Activated T-helper 17 cell treated with anti-CD3 and anti-CD28 coated beads, Interleukin-2, amount 50 U/mL, for 72 hours (primary cell): ENCODE results near the gene PDE8A. TPM values are rescaled to one million over a fixed set of nuclear protein-coding genes. Genes with fewer than 3 reads are reported as not detected.

Source experiments
- ATAC-seq: fragments of 150-1000 bp; cut with Tn5 transposase; replicated peaks from 2 replicates; pipeline ENCODE4 v1.10.0; 2021; ENCODE audit warnings: mild to moderate bottlenecking, moderate library complexity
- H3K27ac Mint-ChIP-seq: one replicate; pipeline ENCODE4 v1.8.0; 2022; ENCODE audit warnings: mixed read lengths
- H3K27me3 Mint-ChIP-seq: one replicate; pipeline ENCODE4 v1.8.0; 2022; ENCODE audit warnings: mixed read lengths
- H3K36me3 Mint-ChIP-seq: one replicate; pipeline ENCODE4 v1.8.0; 2022; ENCODE audit warnings: low read depth, mild to moderate bottlenecking, mixed read lengths
- H3K4me1 Mint-ChIP-seq: one replicate; pipeline ENCODE4 v1.8.0; 2022; ENCODE audit warnings: mixed read lengths
- H3K4me3 Mint-ChIP-seq: one replicate; pipeline ENCODE4 v1.8.0; 2022; ENCODE audit warnings: mild to moderate bottlenecking, mixed read lengths
- H3K9me3 Mint-ChIP-seq: one replicate; pipeline ENCODE4 v1.8.0; 2022; ENCODE audit warnings: mixed read lengths
- total RNA-seq, 2 donors: library from RNA; stranded (reverse); gene quantifications; one replicate each; pipeline ENCODE4 v1.2.3, GENCODE V29; 2022

Gene PDE8A
- total RNA-seq, 2 donors from 2014 or later: 23.7 to 34.2 TPM

- no peaks in the 10 kb centered on the region for H3K36me3 Mint-ChIP-seq
- H3K4me1 Mint-ChIP-seq: peaks cover 45% of the 10 kb centered on the region
- H3K4me3 Mint-ChIP-seq: no peak overlapping the region
Observed at GRCh38 chr15:85033148-85033547, 51.5 kb downstream of the PDE8A start.

GRCh38 chr15:85034276-85034675 is 52.6 kb downstream of the PDE8A start:
- H3K9me3 Mint-ChIP-seq: no peaks in the 10 kb centered on the region
- no peaks in the 10 kb centered on the region for H3K36me3 Mint-ChIP-seq
- H3K4me1 Mint-ChIP-seq: peaks cover 42% of the 10 kb centered on the region
- ATAC-seq: no peak
- no peaks in the 10 kb centered on the region for H3K27me3 Mint-ChIP-seq
- no peak overlapping the region for H3K4me3 Mint-ChIP-seq
- no peak overlapping the region for H3K27ac Mint-ChIP-seq

More at GRCh38 chr15:85033148-85033547, 51.5 kb downstream of the PDE8A start:
- H3K27me3 Mint-ChIP-seq: no peaks in the 10 kb centered on the region
- no peak for ATAC-seq
- H3K27ac Mint-ChIP-seq: no peak overlapping the region
- H3K9me3 Mint-ChIP-seq: no peaks in the 10 kb centered on the region

- Mint-ChIP-seq H3K36me3 (no peaks in the 10 kb centered on the region), H3K27me3 (no peaks in the 10 kb centered on the region), H3K4me3 (no peak overlapping the region), H3K27ac (peak overlapping the region; percentile 14), H3K4me1 (peaks cover 27% of the 10 kb centered on the region), H3K9me3 (no peaks in the 10 kb centered on the region)
- ATAC-seq: no peak
Observed at GRCh38 chr15:85035980-85036379, 54.3 kb downstream of the PDE8A start.

GRCh38 chr15:85036716-85037115 is 55.1 kb downstream of the PDE8A start:
- H3K36me3 Mint-ChIP-seq: no peaks in the 10 kb centered on the region
- no peaks in the 10 kb centered on the region for H3K9me3 Mint-ChIP-seq
- H3K4me3 Mint-ChIP-seq: no peak overlapping the region
- H3K4me1 Mint-ChIP-seq: peaks cover 21% of the 10 kb centered on the region
- no peaks in the 10 kb centered on the region for H3K27me3 Mint-ChIP-seq
- ATAC-seq: no peak
- peak overlapping the region; percentile 14 for H3K27ac Mint-ChIP-seq

- no peak for ATAC-seq
- Mint-ChIP-seq H3K4me1 (peaks cover 16% of the 10 kb centered on the region), H3K36me3 (no peaks in the 10 kb centered on the region), H3K4me3 (no peak overlapping the region), H3K27ac (no peak overlapping the region), H3K27me3 (no peaks in the 10 kb centered on the region), H3K9me3 (no peaks in the 10 kb centered on the region)
Observed at GRCh38 chr15:85037641-85038040, 56.0 kb downstream of the PDE8A start.

GRCh38 chr15:85041230-85041629 is 59.6 kb downstream of the PDE8A start:
- Mint-ChIP-seq H3K4me3 (no peak overlapping the region), H3K4me1 (peaks cover 15% of the 10 kb centered on the region), H3K27ac (no peak overlapping the region), H3K27me3 (no peaks in the 10 kb centered on the region), H3K36me3 (no peaks in the 10 kb centered on the region), H3K9me3 (no peaks in the 10 kb centered on the region)
- no peak for ATAC-seq

- Mint-ChIP-seq H3K9me3 (no peaks in the 10 kb centered on the region), H3K4me3 (no peak overlapping the region), H3K27ac (no peak overlapping the region), H3K36me3 (no peaks in the 10 kb centered on the region), H3K4me1 (peaks cover 14% of the 10 kb centered on the region), H3K27me3 (no peaks in the 10 kb centered on the region)
- ATAC-seq: peak; percentile 70
Observed at GRCh38 chr15:85044251-85044853, 62.7 kb downstream of the PDE8A start.

- Mint-ChIP-seq H3K4me3 (no peak overlapping the region), H3K9me3 (no peaks in the 10 kb centered on the region), H3K36me3 (no peaks in the 10 kb centered on the region), H3K27ac (peak overlapping the region; percentile 4), H3K4me1 (peaks cover 19% of the 10 kb centered on the region), H3K27me3 (no peaks in the 10 kb centered on the region)
- no peak for ATAC-seq
Observed at GRCh38 chr15:85044894-85045293, 63.2 kb downstream of the PDE8A start.

GRCh38 chr15:85045615-85046014 is 64.0 kb downstream of the PDE8A start:
- Mint-ChIP-seq H3K27me3 (no peaks in the 10 kb centered on the region), H3K9me3 (no peaks in the 10 kb centered on the region), H3K36me3 (no peaks in the 10 kb centered on the region), H3K4me3 (no peak overlapping the region), H3K27ac (no peak overlapping the region), H3K4me1 (peaks cover 27% of the 10 kb centered on the region)
- ATAC-seq: no peak

GRCh38 chr15:85047271-85047948 is 65.8 kb downstream of the PDE8A start:
- Mint-ChIP-seq H3K9me3 (no peaks in the 10 kb centered on the region), H3K27ac (peak overlapping the region; percentile 50), H3K27me3 (no peaks in the 10 kb centered on the region), H3K36me3 (no peaks in the 10 kb centered on the region), H3K4me1 (peaks cover 28% of the 10 kb centered on the region), H3K4me3 (no peak overlapping the region)
- peak; percentile 46 for ATAC-seq

- no peaks in the 10 kb centered on the region for H3K36me3 Mint-ChIP-seq
- peak overlapping the region; percentile 31 for H3K27ac Mint-ChIP-seq
- H3K4me3 Mint-ChIP-seq: peak overlapping the region; percentile 2
- H3K27me3 Mint-ChIP-seq: no peaks in the 10 kb centered on the region
- no peak for ATAC-seq
- H3K4me1 Mint-ChIP-seq: peaks cover 31% of the 10 kb centered on the region
- no peaks in the 10 kb centered on the region for H3K9me3 Mint-ChIP-seq
Observed at GRCh38 chr15:85048430-85048829, 66.8 kb downstream of the PDE8A start.

GRCh38 chr15:85049805-85050204 is 68.1 kb downstream of the PDE8A start:
- Mint-ChIP-seq H3K9me3 (peaks cover 2% of the 10 kb centered on the region), H3K27ac (no peak overlapping the region), H3K4me1 (peaks cover 35% of the 10 kb centered on the region), H3K36me3 (no peaks in the 10 kb centered on the region), H3K27me3 (no peaks in the 10 kb centered on the region), H3K4me3 (no peak overlapping the region)
- peak; percentile 47 for ATAC-seq

GRCh38 chr15:85059734-85060133 is 78.1 kb downstream of the PDE8A start:
- Mint-ChIP-seq H3K36me3 (peaks cover 10% of the 10 kb centered on the region), H3K27ac (no peak overlapping the region), H3K4me1 (peaks cover 50% of the 10 kb centered on the region), H3K27me3 (no peaks in the 10 kb centered on the region), H3K4me3 (no peak overlapping the region), H3K9me3 (peaks cover 18% of the 10 kb centered on the region)
- no peak for ATAC-seq

- H3K4me1 Mint-ChIP-seq: peaks cover 42% of the 10 kb centered on the region
Observed at GRCh38 chr15:85062560-85062959, 80.9 kb downstream of the PDE8A start.

GRCh38 chr15:85063088-85063487 is 81.4 kb downstream of the PDE8A start:
- H3K27me3 Mint-ChIP-seq: no peaks in the 10 kb centered on the region
- H3K4me1 Mint-ChIP-seq: peaks cover 36% of the 10 kb centered on the region
- H3K27ac Mint-ChIP-seq: peak overlapping the region; percentile 42
- H3K9me3 Mint-ChIP-seq: peaks cover 11% of the 10 kb centered on the region
- peaks cover 39% of the 10 kb centered on the region for H3K36me3 Mint-ChIP-seq
- no peak for ATAC-seq
- no peak overlapping the region for H3K4me3 Mint-ChIP-seq

More at GRCh38 chr15:85062560-85062959, 80.9 kb downstream of the PDE8A start:
- no peak overlapping the region for H3K4me3 Mint-ChIP-seq
- H3K27me3 Mint-ChIP-seq: no peaks in the 10 kb centered on the region
- H3K27ac Mint-ChIP-seq: no peak overlapping the region
- ATAC-seq: no peak
- peaks cover 11% of the 10 kb centered on the region for H3K9me3 Mint-ChIP-seq
- peaks cover 33% of the 10 kb centered on the region for H3K36me3 Mint-ChIP-seq
